Cardiac fibroblast (primary cell): ENCODE results near the gene DNAJC5.

Source experiments
- DNase-seq, 2 donors: peaks; one replicate each; pipeline versions ENCODE4 v3.0.0 to v3.0.0-alpha.2; 2010; ENCODE audit warnings: low read depth in 2 of 2
- H3K4me3 ChIP-seq, 2 donors: replicated peaks in 1 of 2; 1 replicate in 1 of 2; 2 replicates in 1 of 2; pipeline ENCODE4 v1.5.1; 2011; ENCODE audit warnings: low read depth in 2 of 2, low read length in 2 of 2, mild to moderate bottlenecking in 2 of 2, moderate library complexity in 1 of 2
- TF ChIP-seq, protein P1 (sequence below): IDR thresholded peaks from one replicate; pipeline ENCODE4 v1.5.1; 2011; ENCODE audit warnings: low read depth, mild to moderate bottlenecking, low read length, inconsistent platforms

Gene DNAJC5

DNA sequence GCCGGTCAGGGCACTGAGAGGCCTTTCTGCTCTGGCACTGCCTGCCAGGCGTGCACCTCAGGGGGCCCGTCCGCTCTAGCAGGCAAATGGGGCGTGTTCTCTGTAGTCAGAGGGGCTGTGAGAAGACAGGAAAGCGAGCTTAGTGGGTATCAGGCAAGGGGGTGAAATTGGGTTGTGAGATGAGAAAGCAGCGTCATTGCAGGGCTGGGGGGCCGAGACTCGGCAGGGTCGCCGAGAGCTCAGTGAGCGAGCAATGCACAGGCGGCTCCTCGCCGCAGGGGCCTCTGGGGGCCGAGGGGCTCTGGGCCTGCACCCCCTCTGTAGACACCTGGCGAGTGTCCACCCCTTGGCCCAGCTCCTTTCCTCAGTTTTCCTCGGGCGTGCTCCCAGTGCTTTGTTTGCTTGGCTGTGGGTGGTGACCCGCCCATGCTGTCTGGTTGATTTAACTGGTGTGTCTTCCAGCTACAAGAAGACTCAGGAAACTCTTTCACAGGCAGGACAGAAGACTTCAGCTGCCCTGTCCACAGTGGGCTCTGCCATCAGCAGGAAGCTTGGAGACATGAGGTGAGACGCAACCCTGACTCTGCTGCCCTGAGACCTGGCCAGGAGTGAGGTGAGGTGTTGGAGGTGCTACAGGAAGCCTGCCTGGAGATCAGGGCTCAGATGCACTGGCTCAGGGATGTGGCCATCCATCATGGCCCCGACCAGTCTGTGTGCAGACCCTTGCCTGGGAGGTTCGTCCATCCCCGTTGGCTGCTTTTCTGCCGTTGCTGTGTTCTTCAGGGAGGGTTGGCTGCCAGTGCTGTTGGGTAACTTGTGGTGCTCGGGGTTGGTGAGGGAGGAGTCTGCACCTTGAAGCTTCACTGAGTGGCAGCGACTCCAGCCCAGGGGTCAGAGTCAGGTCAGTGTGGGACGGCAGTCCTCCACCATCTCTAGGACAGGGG, 12.4 kb upstream of the DNAJC5 start:
- TF ChIP-seq, protein P1, sequence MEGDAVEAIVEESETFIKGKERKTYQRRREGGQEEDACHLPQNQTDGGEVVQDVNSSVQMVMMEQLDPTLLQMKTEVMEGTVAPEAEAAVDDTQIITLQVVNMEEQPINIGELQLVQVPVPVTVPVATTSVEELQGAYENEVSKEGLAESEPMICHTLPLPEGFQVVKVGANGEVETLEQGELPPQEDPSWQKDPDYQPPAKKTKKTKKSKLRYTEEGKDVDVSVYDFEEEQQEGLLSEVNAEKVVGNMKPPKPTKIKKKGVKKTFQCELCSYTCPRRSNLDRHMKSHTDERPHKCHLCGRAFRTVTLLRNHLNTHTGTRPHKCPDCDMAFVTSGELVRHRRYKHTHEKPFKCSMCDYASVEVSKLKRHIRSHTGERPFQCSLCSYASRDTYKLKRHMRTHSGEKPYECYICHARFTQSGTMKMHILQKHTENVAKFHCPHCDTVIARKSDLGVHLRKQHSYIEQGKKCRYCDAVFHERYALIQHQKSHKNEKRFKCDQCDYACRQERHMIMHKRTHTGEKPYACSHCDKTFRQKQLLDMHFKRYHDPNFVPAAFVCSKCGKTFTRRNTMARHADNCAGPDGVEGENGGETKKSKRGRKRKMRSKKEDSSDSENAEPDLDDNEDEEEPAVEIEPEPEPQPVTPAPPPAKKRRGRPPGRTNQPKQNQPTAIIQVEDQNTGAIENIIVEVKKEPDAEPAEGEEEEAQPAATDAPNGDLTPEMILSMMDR: no peak
- DNase-seq: no peak
- no peak overlapping the region for H3K4me3 ChIP-seq

DNA sequence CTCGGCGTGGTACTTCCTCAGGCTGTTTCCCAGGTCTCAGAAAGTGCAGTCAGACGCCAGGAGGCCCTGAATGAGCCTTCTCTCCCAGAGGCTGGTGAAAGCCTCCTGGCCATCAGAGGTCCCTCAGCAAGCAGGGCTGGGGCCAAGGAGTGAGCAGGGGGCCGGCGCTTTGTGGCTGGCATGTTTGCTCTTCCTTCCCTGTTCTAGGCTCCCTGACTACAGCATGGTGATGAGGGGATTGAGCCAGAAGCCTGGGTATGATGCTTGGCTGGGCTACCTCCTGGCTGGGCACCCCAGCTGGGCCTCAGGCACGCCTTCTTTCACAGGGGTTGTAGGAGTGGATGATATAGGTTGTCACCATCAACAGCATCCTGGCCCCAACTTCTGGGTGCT, 11.7 kb upstream of the DNAJC5 start:
- DNase-seq: no peak
- no peak overlapping the region for H3K4me3 ChIP-seq
- TF ChIP-seq, protein P1: no peak

GRCh38 chr20:63884506-63885263, 10.2 kb upstream of the DNAJC5 start:
- TF ChIP-seq, protein P1: no peak
- no peak for DNase-seq
- H3K4me3 ChIP-seq: no peak overlapping the region

DNA sequence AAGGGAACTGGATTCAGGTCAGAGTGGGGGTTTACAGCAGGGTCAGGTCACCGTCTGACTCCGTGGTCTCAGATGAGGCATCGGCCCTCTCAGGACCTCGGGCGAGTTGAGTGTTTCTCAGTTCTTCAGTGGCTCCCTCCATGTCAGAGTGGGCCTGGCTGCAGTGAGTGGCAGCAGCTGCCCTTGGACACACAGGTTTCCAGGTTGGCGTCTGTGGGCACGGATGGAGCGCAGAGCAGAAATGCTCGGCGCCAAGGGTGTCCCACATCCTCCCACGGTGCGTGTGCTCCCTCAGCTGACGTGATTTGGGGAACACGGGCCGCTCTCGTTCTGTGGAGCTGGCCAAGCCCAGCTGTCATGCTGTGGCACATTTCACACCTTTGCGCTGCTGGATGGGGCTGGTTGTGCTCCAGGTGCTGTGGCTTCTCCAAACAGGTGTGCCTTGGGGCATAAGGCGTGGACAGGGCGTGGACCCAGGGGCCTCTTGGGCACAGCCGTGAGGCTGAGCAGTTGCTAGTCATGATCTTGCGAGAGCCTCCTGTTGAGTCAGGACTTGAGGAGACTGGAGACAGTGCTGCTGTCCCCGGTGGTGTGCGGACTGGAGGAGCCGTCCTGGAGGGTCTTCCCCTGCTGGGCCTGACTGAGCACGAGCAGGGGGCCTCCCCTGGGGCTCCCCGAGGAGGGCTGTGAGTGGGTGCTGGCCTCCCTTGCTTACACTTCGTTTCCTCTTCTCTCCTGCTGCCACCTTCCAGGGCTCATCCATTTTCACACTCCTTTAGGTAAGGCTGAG, 9.5 kb upstream of the DNAJC5 start:
- no peak overlapping the region for H3K4me3 ChIP-seq
- TF ChIP-seq, protein P1: no peak
- DNase-seq: no peak

DNA sequence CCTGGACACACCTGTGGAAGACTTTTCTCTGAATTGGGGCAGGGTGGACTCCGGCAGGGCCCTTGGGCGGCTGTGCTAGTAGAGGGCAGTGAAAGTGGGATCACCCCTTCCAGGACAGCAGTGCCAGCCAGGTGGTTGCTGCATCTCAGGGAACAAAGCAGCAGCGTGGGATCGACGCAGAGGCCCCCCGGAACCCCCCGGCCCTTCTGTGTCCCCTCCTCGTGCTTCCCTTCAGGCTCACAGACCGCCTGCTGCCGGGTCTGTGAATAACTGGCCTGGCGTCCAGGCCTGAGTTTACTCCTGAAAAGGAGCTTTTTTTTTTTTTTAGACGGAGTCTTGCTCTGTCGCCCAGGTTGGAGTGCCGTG, 8.9 kb upstream of the DNAJC5 start:
- no peak for DNase-seq
- no peak overlapping the region for H3K4me3 ChIP-seq
- TF ChIP-seq, protein P1: no peak

DNA sequence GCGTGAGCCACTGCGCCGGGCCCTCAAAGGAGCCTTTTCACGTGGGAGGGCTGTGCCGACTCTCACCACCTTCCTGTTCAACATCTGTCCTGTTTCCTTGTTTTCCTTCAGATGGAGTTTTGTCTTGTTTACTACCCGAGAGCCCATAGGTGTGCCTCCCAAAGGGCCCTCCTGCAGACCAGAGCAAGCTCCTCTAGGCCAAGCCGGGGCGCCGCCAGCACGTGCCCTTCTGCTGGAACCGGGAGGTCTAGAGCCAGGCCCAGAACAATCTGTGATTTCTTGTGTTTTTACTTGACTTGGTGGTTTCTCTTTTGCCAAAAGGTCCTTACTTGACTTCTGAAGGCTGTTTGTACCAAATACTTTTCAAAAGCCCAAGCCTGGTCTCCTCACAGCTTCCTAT, 8.0 kb upstream of the DNAJC5 start:
- H3K4me3 ChIP-seq: no peak overlapping the region
- TF ChIP-seq, protein P1: no peak
- no peak for DNase-seq
